H1 (cell line): ENCODE data around the gene PLCB4.

ENCODE experiments used
- ASH2L ChIP-seq: fragments of 200-600, 300-600 bp; sonication (generic); IDR thresholded peaks from one replicate; pipeline ENCODE4 v1.7.1; 2017; ENCODE audit warnings: low read length
- BRCA1 ChIP-seq: IDR thresholded peaks from 2 replicates; pipeline ENCODE4 v1.6.1; 2012; ENCODE audit warnings: low read depth, low read length, improper control_type of control experiment
- CEBPB ChIP-seq: IDR thresholded peaks from 2 replicates; pipeline ENCODE4 v1.6.1; 2012; ENCODE audit warnings: low read depth, low read length
- EP300 ChIP-seq, 2 experiments: IDR thresholded peaks; 1 replicate in 1 of 2; 2 replicates in 1 of 2; pipeline ENCODE4 v1.6.1; 2011 to 2012; ENCODE audit warnings: low read depth in 2 of 2, low read length in 2 of 2, mild to moderate bottlenecking in 2 of 2, borderline replicate concordance in 1 of 2, inconsistent platforms in 1 of 2, moderate library complexity in 1 of 2
- EZH2 ChIP-seq: fragments of 200-600 bp; sonication (generic); IDR thresholded peaks from 2 replicates; pipeline ENCODE4 v1.7.1; 2012; ENCODE audit warnings: low read depth, mild to moderate bottlenecking, moderate library complexity, low read length, inconsistent platforms; ENCODE audit not compliant: severe bottlenecking
- JUN ChIP-seq: IDR thresholded peaks from 2 replicates; pipeline ENCODE4 v1.6.1; 2011; ENCODE audit warnings: low read depth, mild to moderate bottlenecking, improper control_type of control experiment, low read length
- POLR2A ChIP-seq, 2 experiments: IDR thresholded peaks; 1 replicate in 1 of 2; 2 replicates in 1 of 2; pipeline ENCODE4 v1.6.1; 2011; ENCODE audit warnings: low read depth in 2 of 2, low read length in 2 of 2, mild to moderate bottlenecking in 2 of 2; ENCODE audit errors: control extremely low read depth in 1 of 2
- POLR2AphosphoS5 ChIP-seq: IDR thresholded peaks from 2 replicates; pipeline ENCODE4 v1.6.1; 2011; ENCODE audit warnings: low read depth, low read length
- RFX5 ChIP-seq: IDR thresholded peaks from 2 replicates; pipeline ENCODE4 v1.6.1; 2011; ENCODE audit warnings: low read depth, low read length, improper control_type of control experiment, borderline replicate concordance
- SIN3A ChIP-seq, 2 experiments: IDR thresholded peaks in 1 of 2; conservative IDR thresholded peaks in 1 of 2; 2 replicates each; pipeline ENCODE4 v1.6.1; 2011 to 2012; ENCODE audit warnings: low read length in 2 of 2, improper control_type of control experiment in 1 of 2, low read depth in 1 of 2, mild to moderate bottlenecking in 1 of 2
- SUZ12 ChIP-seq: fragments of 200-600 bp; sonication (generic); IDR thresholded peaks from 2 replicates; pipeline ENCODE4 v1.6.1; 2012; ENCODE audit warnings: mild to moderate bottlenecking, inconsistent platforms, low read length, moderate library complexity, mixed read lengths
- TAF1 ChIP-seq: IDR thresholded peaks from 2 replicates; pipeline ENCODE4 v1.6.1; 2011; ENCODE audit warnings: mild to moderate bottlenecking, low read depth, low read length
- TF ChIP-seq, protein P1 (sequence below): IDR thresholded peaks from 2 replicates; pipeline ENCODE4 v1.6.1; 2012; ENCODE audit warnings: low read length, inconsistent platforms
- TF ChIP-seq, protein P2 (sequence below), 3 experiments: IDR thresholded peaks; 1 replicate in 2 of 3; 2 replicates in 1 of 3; pipeline versions ENCODE4 v1.5.1 to v1.6.1; 2011; ENCODE audit warnings: low read length in 3 of 3, mild to moderate bottlenecking in 3 of 3, inconsistent platforms in 2 of 3, low read depth in 1 of 3, moderate library complexity in 1 of 3; ENCODE audit not compliant: insufficient read depth in 1 of 3; ENCODE audit errors: control extremely low read depth in 1 of 3

DNA sequence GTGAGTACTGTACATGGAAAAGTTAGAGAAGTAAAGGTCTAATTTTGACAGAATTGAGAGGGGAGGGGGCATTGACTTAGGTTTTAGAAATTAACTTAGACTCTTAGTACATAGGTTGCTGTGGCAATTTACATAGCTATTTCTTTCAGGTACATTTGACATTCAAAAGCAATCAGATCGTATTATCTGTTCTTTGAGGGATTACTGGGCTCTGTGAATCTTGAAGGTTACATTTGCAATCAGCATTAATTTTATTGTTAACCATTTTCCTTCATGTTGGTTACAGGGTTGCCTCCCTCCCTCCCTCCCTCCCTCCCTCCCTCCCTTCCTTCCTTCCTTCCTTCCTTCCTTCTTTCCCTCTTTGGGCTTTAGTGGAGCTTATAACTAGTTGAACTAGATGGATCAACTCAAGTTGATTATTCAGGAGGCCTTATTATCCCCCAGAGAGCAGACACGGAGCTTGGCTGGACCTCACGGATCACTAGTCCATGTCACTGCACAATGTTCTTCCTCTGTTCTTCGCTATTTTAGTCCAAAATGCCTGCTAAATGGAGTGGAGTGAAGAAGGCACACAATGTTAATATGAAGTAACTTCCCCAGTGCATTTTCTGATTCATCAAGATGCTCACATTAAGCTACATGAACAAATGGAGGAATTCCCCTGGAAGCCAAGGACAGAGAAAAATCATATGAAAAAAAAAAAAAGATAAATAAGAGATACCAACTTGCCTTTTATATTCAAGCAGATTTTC lies 87.8 kb downstream of the PLCB4 start:
- TF ChIP-seq, protein P1, sequence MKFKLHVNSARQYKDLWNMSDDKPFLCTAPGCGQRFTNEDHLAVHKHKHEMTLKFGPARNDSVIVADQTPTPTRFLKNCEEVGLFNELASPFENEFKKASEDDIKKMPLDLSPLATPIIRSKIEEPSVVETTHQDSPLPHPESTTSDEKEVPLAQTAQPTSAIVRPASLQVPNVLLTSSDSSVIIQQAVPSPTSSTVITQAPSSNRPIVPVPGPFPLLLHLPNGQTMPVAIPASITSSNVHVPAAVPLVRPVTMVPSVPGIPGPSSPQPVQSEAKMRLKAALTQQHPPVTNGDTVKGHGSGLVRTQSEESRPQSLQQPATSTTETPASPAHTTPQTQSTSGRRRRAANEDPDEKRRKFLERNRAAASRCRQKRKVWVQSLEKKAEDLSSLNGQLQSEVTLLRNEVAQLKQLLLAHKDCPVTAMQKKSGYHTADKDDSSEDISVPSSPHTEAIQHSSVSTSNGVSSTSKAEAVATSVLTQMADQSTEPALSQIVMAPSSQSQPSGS, result no peak
- TF ChIP-seq SUZ12 (no peak), EP300 (IDR thresholded peaks at IDR 0.05; ENCODE audit: borderline replicate concordance in 1 of 2, low read depth in 2 of 2, low read length in 2 of 2) (no peak), EZH2 (no peak), POLR2A (IDR thresholded peaks at IDR 0.05; ENCODE audit: control extremely low read depth in 1 of 2, low read depth in 2 of 2, low read length in 2 of 2) (no peak), POLR2AphosphoS5 (no peak), CEBPB (no peak), SIN3A (conservative IDR thresholded peaks at IDR 0.05 in 1 of 2, IDR thresholded peaks at IDR 0.05 in 1 of 2; ENCODE audit: low read depth in 1 of 2, low read length in 2 of 2) (no peak), TAF1 (no peak), ASH2L (no peak), JUN (no peak), BRCA1 (no peak), RFX5 (no peak)
- TF ChIP-seq, protein P2, sequence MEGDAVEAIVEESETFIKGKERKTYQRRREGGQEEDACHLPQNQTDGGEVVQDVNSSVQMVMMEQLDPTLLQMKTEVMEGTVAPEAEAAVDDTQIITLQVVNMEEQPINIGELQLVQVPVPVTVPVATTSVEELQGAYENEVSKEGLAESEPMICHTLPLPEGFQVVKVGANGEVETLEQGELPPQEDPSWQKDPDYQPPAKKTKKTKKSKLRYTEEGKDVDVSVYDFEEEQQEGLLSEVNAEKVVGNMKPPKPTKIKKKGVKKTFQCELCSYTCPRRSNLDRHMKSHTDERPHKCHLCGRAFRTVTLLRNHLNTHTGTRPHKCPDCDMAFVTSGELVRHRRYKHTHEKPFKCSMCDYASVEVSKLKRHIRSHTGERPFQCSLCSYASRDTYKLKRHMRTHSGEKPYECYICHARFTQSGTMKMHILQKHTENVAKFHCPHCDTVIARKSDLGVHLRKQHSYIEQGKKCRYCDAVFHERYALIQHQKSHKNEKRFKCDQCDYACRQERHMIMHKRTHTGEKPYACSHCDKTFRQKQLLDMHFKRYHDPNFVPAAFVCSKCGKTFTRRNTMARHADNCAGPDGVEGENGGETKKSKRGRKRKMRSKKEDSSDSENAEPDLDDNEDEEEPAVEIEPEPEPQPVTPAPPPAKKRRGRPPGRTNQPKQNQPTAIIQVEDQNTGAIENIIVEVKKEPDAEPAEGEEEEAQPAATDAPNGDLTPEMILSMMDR (IDR thresholded peaks at IDR 0.05; ENCODE audit: control extremely low read depth in 1 of 3, insufficient read depth in 1 of 3, low read depth in 1 of 3, low read length in 3 of 3), result no peak
